HL-60/S4 (cell line): ENCODE measurements around the gene TMEM44.
"Not testable (repeated sequence)": the region's sequence is repeated elsewhere in the genome, so short reads cannot be mapped to it uniquely, and the experiment has no call there.

Experiments
- in situ Hi-C: fragments of 300-500 bp; cut with MboI; formaldehyde crosslinking; loops from 2 replicates; pipeline ENCODE4 v1.14.3; 2022; ENCODE audit warnings: low sequenced_read_pairs

The TMEM44 gene

GRCh38 chr3:194647747-194648146 is 14.5 kb upstream of the TMEM44 start:
- in situ Hi-C loops: no loop called here

- in situ Hi-C loops: no loop called here
These were observed 9.6 kb upstream of the TMEM44 start for GRCh38 chr3:194642769-194643168.

GRCh38 chr3:194640829-194641228 is 7.6 kb upstream of the TMEM44 start:
- in situ Hi-C loops: no loop called here

GRCh38 chr3:194638991-194639605 is 5.9 kb upstream of the TMEM44 start:
- in situ Hi-C loops: no loop called here

GRCh38 chr3:194637541-194638400 is 4.6 kb upstream of the TMEM44 start:
- in situ Hi-C loops: no loop called here

- in situ Hi-C loops: no loop called here
These were observed 3.8 kb upstream of the TMEM44 start for GRCh38 chr3:194637066-194637465.

GRCh38 chr3:194632809-194633348 is 340 bp downstream of the TMEM44 start:
- in situ Hi-C loops: no loop called here

GRCh38 chr3:194632226-194632808 is 902 bp downstream of the TMEM44 start:
- in situ Hi-C loops: no loop called here

GRCh38 chr3:194631696-194632095 is 1.5 kb downstream of the TMEM44 start:
- in situ Hi-C loops: no loop called here

- in situ Hi-C loops: not testable (repeated sequence)
These were observed 2.5 kb downstream of the TMEM44 start for GRCh38 chr3:194630681-194631080.

- in situ Hi-C loops: no loop called here
These were observed 8.3 kb downstream of the TMEM44 start for GRCh38 chr3:194624956-194625355.

GRCh38 chr3:194623449-194624290 is 9.5 kb downstream of the TMEM44 start:
- in situ Hi-C loops: no loop called here

- in situ Hi-C loops: no loop called here
These were observed 10.4 kb downstream of the TMEM44 start for GRCh38 chr3:194622621-194623340.

GRCh38 chr3:194621947-194622346 is 11.3 kb downstream of the TMEM44 start:
- in situ Hi-C loops: no loop called here

- in situ Hi-C loops: no loop called here
These were observed 13.0 kb downstream of the TMEM44 start for GRCh38 chr3:194620196-194620595.

GRCh38 chr3:194619741-194620140 is 13.5 kb downstream of the TMEM44 start:
- in situ Hi-C loops: no loop called here

GRCh38 chr3:194618858-194619608 is 14.2 kb downstream of the TMEM44 start:
- in situ Hi-C loops: no loop called here

GRCh38 chr3:194617827-194618226 is 15.4 kb downstream of the TMEM44 start:
- in situ Hi-C loops: no loop called here

- in situ Hi-C loops: no loop called here
These were observed 16.0 kb downstream of the TMEM44 start for GRCh38 chr3:194617143-194617671.
